ENCODE results near the gene AMOTL2. TPM values are rescaled to one million over a fixed set of nuclear protein-coding genes. Genes with fewer than 3 reads are reported as not detected.

The AMOTL2 gene
- total RNA-seq, 1 donor from 2014 or later, result 79.2 TPM

DNA sequence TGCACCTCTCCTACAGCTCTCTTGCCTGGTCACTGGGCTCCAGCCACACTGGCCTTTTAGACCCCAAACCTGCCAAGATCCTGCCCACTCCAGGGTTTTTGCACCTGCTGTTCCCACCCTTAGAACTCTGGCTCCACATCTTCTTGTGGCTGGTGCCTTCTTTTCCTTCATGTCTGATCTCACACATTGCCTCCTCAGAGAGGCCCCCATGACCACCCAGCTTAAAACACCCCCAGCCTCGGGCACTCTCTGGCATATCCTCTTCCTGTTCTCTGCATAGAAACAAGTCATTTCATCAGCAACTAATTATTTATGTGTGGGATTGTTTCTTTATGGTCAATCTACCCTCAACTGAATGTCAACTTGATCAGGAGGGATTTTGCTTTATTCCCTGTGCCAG lies 14.0 kb upstream of the AMOTL2 start:
- no peak overlapping the region for H3K27ac Mint-ChIP-seq
- H3K36me3 Mint-ChIP-seq, result no peaks in the 10 kb centered on the region
- peaks cover 9% of the 10 kb centered on the region for H3K27me3 Mint-ChIP-seq
- no peak overlapping the region for H3K4me3 Mint-ChIP-seq
- TF ChIP-seq, protein P1, sequence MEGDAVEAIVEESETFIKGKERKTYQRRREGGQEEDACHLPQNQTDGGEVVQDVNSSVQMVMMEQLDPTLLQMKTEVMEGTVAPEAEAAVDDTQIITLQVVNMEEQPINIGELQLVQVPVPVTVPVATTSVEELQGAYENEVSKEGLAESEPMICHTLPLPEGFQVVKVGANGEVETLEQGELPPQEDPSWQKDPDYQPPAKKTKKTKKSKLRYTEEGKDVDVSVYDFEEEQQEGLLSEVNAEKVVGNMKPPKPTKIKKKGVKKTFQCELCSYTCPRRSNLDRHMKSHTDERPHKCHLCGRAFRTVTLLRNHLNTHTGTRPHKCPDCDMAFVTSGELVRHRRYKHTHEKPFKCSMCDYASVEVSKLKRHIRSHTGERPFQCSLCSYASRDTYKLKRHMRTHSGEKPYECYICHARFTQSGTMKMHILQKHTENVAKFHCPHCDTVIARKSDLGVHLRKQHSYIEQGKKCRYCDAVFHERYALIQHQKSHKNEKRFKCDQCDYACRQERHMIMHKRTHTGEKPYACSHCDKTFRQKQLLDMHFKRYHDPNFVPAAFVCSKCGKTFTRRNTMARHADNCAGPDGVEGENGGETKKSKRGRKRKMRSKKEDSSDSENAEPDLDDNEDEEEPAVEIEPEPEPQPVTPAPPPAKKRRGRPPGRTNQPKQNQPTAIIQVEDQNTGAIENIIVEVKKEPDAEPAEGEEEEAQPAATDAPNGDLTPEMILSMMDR (conservative IDR thresholded peaks at IDR 0.05), result no peak
- H3K9me3 Mint-ChIP-seq, result no peaks in the 10 kb centered on the region
- no peak for DNase-seq (ENCODE audit: extremely low spot score, unreplicated experiment)
- no peaks in the 10 kb centered on the region for H3K4me1 Mint-ChIP-seq (ENCODE audit: unreplicated experiment)

DNA sequence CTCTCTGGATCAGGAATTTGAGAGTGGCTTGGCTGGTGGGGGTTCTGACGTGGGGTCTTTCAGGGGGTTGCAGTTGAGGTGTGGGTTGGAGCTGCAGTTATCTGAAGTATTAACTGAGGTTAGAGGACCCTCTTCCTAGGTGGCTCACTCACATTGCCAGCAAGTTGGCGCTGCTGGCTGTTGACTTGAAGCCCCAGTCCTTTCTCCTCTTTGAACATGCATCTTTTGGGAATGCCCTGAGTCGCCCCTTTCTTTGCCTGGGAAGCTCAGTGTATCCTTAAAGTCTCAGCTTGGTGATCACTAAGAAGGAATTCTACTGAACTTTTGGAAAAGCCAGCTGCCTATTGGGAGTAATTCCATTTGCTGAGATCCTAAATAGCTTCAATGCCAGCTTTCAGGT lies 13.0 kb upstream of the AMOTL2 start:
- no peak overlapping the region for H3K4me3 Mint-ChIP-seq
- H3K36me3 Mint-ChIP-seq, result no peaks in the 10 kb centered on the region
- peaks cover 3% of the 10 kb centered on the region for H3K4me1 Mint-ChIP-seq (ENCODE audit: unreplicated experiment)
- no peak overlapping the region for H3K27ac Mint-ChIP-seq
- H3K27me3 Mint-ChIP-seq, result peaks cover 7% of the 10 kb centered on the region
- no peaks in the 10 kb centered on the region for H3K9me3 Mint-ChIP-seq
- TF ChIP-seq, protein P1 (conservative IDR thresholded peaks at IDR 0.05), result no peak
- peak; percentile 25 for DNase-seq (ENCODE audit: extremely low spot score, unreplicated experiment)

DNA sequence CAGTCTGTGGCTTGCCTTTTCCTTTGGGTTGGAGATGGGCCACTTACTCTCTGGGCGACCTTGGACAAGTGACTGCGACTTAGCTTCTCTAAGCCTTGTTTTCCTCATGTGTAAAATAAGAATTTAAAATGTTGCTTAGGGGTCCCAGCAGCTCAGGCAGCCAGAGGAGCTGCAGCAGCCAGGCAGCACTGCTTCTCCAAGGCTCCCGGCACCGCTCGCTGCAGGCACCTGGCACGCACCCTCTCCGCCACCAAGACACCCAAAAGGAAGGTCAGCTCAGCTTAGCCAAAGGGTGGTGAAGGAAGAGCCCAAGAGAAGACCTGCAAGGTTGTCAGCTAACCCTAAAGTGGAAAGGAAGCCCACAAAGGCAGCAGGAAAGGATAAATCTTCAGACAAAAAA lies 10.7 kb upstream of the AMOTL2 start:
- peaks cover 7% of the 10 kb centered on the region for H3K27me3 Mint-ChIP-seq
- peaks cover 11% of the 10 kb centered on the region for H3K4me1 Mint-ChIP-seq (ENCODE audit: unreplicated experiment)
- H3K36me3 Mint-ChIP-seq, result no peaks in the 10 kb centered on the region
- TF ChIP-seq, protein P1 (conservative IDR thresholded peaks at IDR 0.05), result no peak
- H3K9me3 Mint-ChIP-seq, result no peaks in the 10 kb centered on the region
- H3K27ac Mint-ChIP-seq, result no peak overlapping the region
- DNase-seq (ENCODE audit: extremely low spot score, unreplicated experiment), result no peak
- no peak overlapping the region for H3K4me3 Mint-ChIP-seq

DNA sequence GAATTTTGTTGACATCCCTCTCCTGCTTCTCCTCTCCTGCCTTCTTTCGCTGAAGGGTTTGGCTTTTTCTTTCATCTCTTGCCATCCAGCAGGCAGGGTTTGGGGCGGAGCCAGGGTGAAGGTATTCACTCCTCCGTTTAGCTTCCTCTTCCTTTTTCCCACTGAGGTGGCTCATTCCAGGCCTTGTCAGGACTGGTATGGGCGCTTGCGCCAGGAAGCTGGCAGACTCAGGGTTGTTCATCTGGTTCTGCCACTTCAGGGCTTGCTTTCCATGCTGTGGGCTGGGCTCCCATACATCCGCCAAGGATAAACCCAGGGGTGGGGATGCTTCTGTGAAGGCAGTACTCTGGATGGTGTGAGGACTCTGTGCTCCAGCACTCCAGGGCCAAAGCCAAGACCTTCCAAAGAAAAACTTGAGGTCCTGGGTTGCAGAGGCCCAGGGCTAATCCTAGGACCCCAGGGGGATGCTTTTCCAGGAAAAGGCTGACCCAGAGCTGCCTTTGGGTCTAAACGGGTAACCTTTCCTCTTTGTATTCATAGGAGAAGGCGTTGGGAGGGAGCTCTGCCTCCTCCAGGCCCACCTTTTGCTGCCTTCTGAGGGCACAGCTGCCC lies 7.7 kb upstream of the AMOTL2 start:
- Mint-ChIP-seq H3K27me3 (no peaks in the 10 kb centered on the region), H3K27ac (peak overlapping the region; percentile 87), H3K4me3 (peak overlapping the region; percentile 63), H3K9me3 (no peaks in the 10 kb centered on the region), H3K36me3 (no peaks in the 10 kb centered on the region), H3K4me1 (ENCODE audit: unreplicated experiment) (peaks cover 16% of the 10 kb centered on the region)
- TF ChIP-seq, protein P1 (conservative IDR thresholded peaks at IDR 0.05), result no peak
- no peak for DNase-seq (ENCODE audit: extremely low spot score, unreplicated experiment)

DNA sequence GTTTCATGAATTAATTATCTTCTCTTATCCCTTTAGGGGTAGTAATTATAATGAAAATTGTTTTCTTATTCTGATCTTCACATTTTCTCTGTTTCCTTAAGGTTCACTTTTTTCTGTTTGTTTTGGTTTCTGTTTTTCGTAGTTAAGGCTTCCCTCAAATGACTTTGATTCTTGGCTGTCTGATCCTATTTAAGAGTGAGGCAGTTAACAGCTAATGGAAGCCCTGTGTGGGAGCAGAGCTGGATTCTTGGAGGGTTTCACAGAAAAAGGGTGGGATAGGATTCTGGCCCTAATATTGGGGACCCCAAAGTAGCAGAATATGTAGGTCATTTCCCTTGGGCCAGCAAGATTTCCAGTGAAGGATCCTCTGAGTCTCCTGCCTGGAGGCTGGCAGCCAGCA lies 6.8 kb upstream of the AMOTL2 start:
- Mint-ChIP-seq H3K36me3 (no peaks in the 10 kb centered on the region), H3K4me1 (ENCODE audit: unreplicated experiment) (peaks cover 18% of the 10 kb centered on the region), H3K27ac (peak overlapping the region; percentile 27), H3K9me3 (no peaks in the 10 kb centered on the region), H3K4me3 (no peak overlapping the region), H3K27me3 (no peaks in the 10 kb centered on the region)
- no peak for DNase-seq (ENCODE audit: extremely low spot score, unreplicated experiment)
- TF ChIP-seq, protein P1 (conservative IDR thresholded peaks at IDR 0.05), result no peak

DNA sequence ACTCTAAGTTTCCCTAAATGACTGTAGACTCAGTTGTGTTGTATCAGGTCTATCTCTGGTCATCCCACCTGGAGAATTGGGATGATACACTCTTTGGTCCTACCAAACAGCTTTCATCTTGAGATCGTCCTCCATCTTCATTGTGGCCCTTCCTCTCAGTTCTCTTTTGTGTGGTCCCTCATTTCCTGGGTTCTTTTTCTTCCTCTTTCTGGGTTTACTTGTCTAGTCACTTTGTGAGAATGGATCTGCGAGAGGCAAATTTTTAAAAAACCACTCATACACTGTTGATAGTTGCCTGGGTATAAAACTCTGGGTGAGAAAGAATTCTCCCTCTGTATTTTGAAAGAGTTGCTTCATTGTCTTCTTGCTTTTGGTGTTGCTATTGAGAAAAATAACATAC lies 6.0 kb upstream of the AMOTL2 start:
- Mint-ChIP-seq H3K27me3 (no peaks in the 10 kb centered on the region), H3K4me3 (no peak overlapping the region), H3K9me3 (no peaks in the 10 kb centered on the region), H3K27ac (no peak overlapping the region), H3K4me1 (ENCODE audit: unreplicated experiment) (peaks cover 26% of the 10 kb centered on the region), H3K36me3 (no peaks in the 10 kb centered on the region)
- TF ChIP-seq, protein P1 (conservative IDR thresholded peaks at IDR 0.05), result no peak
- no peak for DNase-seq (ENCODE audit: extremely low spot score, unreplicated experiment)

All from type B pancreatic cell (in vitro differentiated cells).